SH-SY5Y (cell line): ENCODE measurements around the gene RPGRIP1.

Experiments
- GATA2 ChIP-seq: IDR thresholded peaks from 2 replicates; pipeline ENCODE4 v1.6.1; 2011; ENCODE audit warnings: mild to moderate bottlenecking, low read depth, low read length
- GATA3 ChIP-seq: IDR thresholded peaks from 2 replicates; pipeline ENCODE4 v1.6.1; 2011; ENCODE audit warnings: low read depth, mild to moderate bottlenecking, low read length, moderate library complexity

RPGRIP1 gene

GRCh38 chr14:21252149-21252548 is 27.7 kb upstream of the RPGRIP1 start:
- no peak for TF ChIP-seq GATA3
- TF ChIP-seq GATA2 = no peak

- TF ChIP-seq GATA3 (no peak), GATA2 (no peak)
Observed at GRCh38 chr14:21255385-21256101, 24.3 kb upstream of the RPGRIP1 start.

GRCh38 chr14:21256539-21257393 is 23.1 kb upstream of the RPGRIP1 start:
- TF ChIP-seq GATA3 (no peak), GATA2 (no peak)

GRCh38 chr14:21257394-21257909 is 22.4 kb upstream of the RPGRIP1 start:
- TF ChIP-seq GATA2 (no peak), GATA3 (no peak)

- no peak for TF ChIP-seq GATA3
- TF ChIP-seq GATA2 = no peak
Observed at GRCh38 chr14:21258005-21258888, 21.6 kb upstream of the RPGRIP1 start.

GRCh38 chr14:21258889-21259787 is 20.7 kb upstream of the RPGRIP1 start:
- no peak for TF ChIP-seq GATA2
- no peak for TF ChIP-seq GATA3

GRCh38 chr14:21261824-21262223 is 18.1 kb upstream of the RPGRIP1 start:
- TF ChIP-seq GATA3 (no peak), GATA2 (no peak)

- TF ChIP-seq GATA3 (no peak), GATA2 (no peak)
Observed at GRCh38 chr14:21262410-21262809, 17.5 kb upstream of the RPGRIP1 start.

- TF ChIP-seq GATA2 (no peak), GATA3 (no peak)
Observed at GRCh38 chr14:21263284-21264024, 16.4 kb upstream of the RPGRIP1 start.

GRCh38 chr14:21264025-21264801 is 15.7 kb upstream of the RPGRIP1 start:
- TF ChIP-seq GATA2 = no peak
- TF ChIP-seq GATA3 = no peak

- TF ChIP-seq GATA2 = no peak
Observed at GRCh38 chr14:21267431-21267845, 12.4 kb upstream of the RPGRIP1 start.

- TF ChIP-seq GATA2 (no peak), GATA3 (no peak)
Observed at GRCh38 chr14:21267886-21268616, 11.8 kb upstream of the RPGRIP1 start.
